Endothelial cell of umbilical vein (primary cell): ENCODE results near the gene MKNK1. TPM values are rescaled to one million over a fixed set of nuclear protein-coding genes. Genes with fewer than 3 reads are reported as not detected.

Experiments
- BruUV-seq: library from RNA; stranded (reverse); fragments of 400-500 nt; replicated peaks from 2 replicates; lab custom pipeline; 2021; lab: Mats Ljungman, UMichigan
- CTCF ChIA-PET: fragments of 300-600, 350-600 bp; sonication (Branson Sonifier 250); formaldehyde crosslinking; loops from one replicate; lab custom pipeline; 2021; ENCODE audit warnings: antibody characterized with exemption, inconsistent platforms; lab: Charles Lee
- POLR2A ChIA-PET: fragments of 300-600, 350-600 bp; sonication (Branson Sonifier 250); formaldehyde crosslinking; loops from one replicate; lab custom pipeline; 2021; ENCODE audit warnings: antibody characterized with exemption, inconsistent platforms; lab: Charles Lee
- DNase-seq: peaks from one replicate; pipeline ENCODE4 v3.0.0-alpha.2; 2011; ENCODE audit warnings: low read depth, low spot score
- FAIRE-seq: peaks from 2 replicates; lab custom pipeline; 2011; peaks lifted over from hg19 to GRCh38; lab: Jason Lieb, UNC
- H2AFZ ChIP-seq: 2 replicates; pipeline ENCODE4 v1.6.0; 2012; ENCODE audit warnings: low read depth, low read length, control low read depth, inconsistent platforms
- H3K27ac ChIP-seq: 2 replicates; pipeline ENCODE4 v1.5.1; 2011; ENCODE audit warnings: low read depth, mild to moderate bottlenecking, control low read depth, low read length, moderate library complexity; ENCODE audit not compliant: insufficient read depth
- H3K27me3 ChIP-seq, 2 experiments: 2 replicates each; pipeline versions ENCODE4 v1.6.0 to v1.6.1; 2011; ENCODE audit warnings: low read length in 2 of 2, mixed read lengths in 1 of 2; ENCODE audit not compliant: control insufficient read depth in 2 of 2, insufficient read depth in 2 of 2
- H3K36me3 ChIP-seq, 2 experiments: 2 replicates in 1 of 2; 3 replicates in 1 of 2; pipeline ENCODE4 v1.5.1; 2011; ENCODE audit warnings: low read length in 2 of 2, mild to moderate bottlenecking in 1 of 2, moderate library complexity in 1 of 2; ENCODE audit not compliant: control insufficient read depth in 2 of 2, insufficient read depth in 2 of 2; ENCODE audit errors: extremely low read depth in 1 of 2
- H3K4me1 ChIP-seq: 3 replicates; pipeline ENCODE4 v1.5.1; 2011; ENCODE audit warnings: mild to moderate bottlenecking, low read length; ENCODE audit not compliant: control insufficient read depth, insufficient read depth; ENCODE audit errors: extremely low read depth
- H3K4me2 ChIP-seq: 2 replicates; pipeline ENCODE4 v1.6.1; 2011; ENCODE audit warnings: low read length, control low read depth, mixed read lengths; ENCODE audit not compliant: insufficient read depth
- H3K4me3 ChIP-seq, 3 experiments: fragments of 200-600 bp in 1 of 3; sonication (generic), shearing (Covaris generic) in 1 of 3; replicated peaks in 1 of 3; 2 replicates each; pipeline ENCODE4 v1.5.1; 2011 to 2016; ENCODE audit warnings: control low read depth in 3 of 3, low read length in 3 of 3, mild to moderate bottlenecking in 2 of 3, inconsistent platforms in 1 of 3, low read depth in 1 of 3, moderate library complexity in 1 of 3; ENCODE audit not compliant: insufficient read depth in 1 of 3
- H3K79me2 ChIP-seq: 2 replicates; pipeline ENCODE4 v1.6.0; 2012; ENCODE audit warnings: low read length, inconsistent platforms; ENCODE audit not compliant: control insufficient read depth, insufficient read depth
- H3K9ac ChIP-seq: replicated peaks from 2 replicates; pipeline ENCODE3; 2011; ENCODE audit warnings: low read length, control low read depth; ENCODE audit not compliant: insufficient read depth; ENCODE audit errors: extremely low read depth
- H3K9me1 ChIP-seq: replicated peaks from 3 replicates; pipeline ENCODE4 v1.6.0; 2011; ENCODE audit warnings: mild to moderate bottlenecking, low read length; ENCODE audit not compliant: control insufficient read depth, insufficient read depth; ENCODE audit errors: extremely low read depth
- H3K9me3 ChIP-seq: replicated peaks from 2 replicates; pipeline ENCODE4 v1.5.1; 2012; ENCODE audit warnings: low read length, inconsistent platforms; ENCODE audit not compliant: control insufficient read depth, insufficient read depth
- H4K20me1 ChIP-seq: replicated peaks from 2 replicates; pipeline ENCODE3; 2011; ENCODE audit warnings: mild to moderate bottlenecking, low read length; ENCODE audit not compliant: control insufficient read depth, insufficient read depth; ENCODE audit errors: extremely low read depth
- EZH2 ChIP-seq: IDR thresholded peaks from 2 replicates; pipeline ENCODE4 v1.6.1; 2012; ENCODE audit warnings: borderline replicate concordance, low read depth, mild to moderate bottlenecking, moderate library complexity, low read length, inconsistent platforms; ENCODE audit not compliant: severe bottlenecking
- FOS ChIP-seq: IDR thresholded peaks from 2 replicates; pipeline ENCODE4 v1.6.1; 2011; ENCODE audit warnings: mild to moderate bottlenecking, low read length, moderate library complexity, borderline replicate concordance; ENCODE audit not compliant: insufficient read depth
- GATA2 ChIP-seq: IDR thresholded peaks from 2 replicates; pipeline ENCODE4 v1.7.0; 2011; ENCODE audit warnings: low read depth, mild to moderate bottlenecking, moderate library complexity, mixed read lengths, low read length; ENCODE audit not compliant: insufficient read length, insufficient read depth
- JUN ChIP-seq: IDR thresholded peaks from 2 replicates; pipeline ENCODE4 v1.6.1; 2011; ENCODE audit warnings: borderline replicate concordance, low read depth; ENCODE audit not compliant: insufficient read length, insufficient read depth
- MYC ChIP-seq: IDR thresholded peaks from one replicate; pipeline ENCODE4 v1.6.1; 2011; ENCODE audit warnings: mild to moderate bottlenecking, low read depth, low read length
- POLR2A ChIP-seq: IDR thresholded peaks from 2 replicates; pipeline ENCODE4 v1.6.1; 2012; ENCODE audit warnings: low read depth, mild to moderate bottlenecking, control low read depth, low read length
- POLR2AphosphoS5 ChIP-seq: IDR thresholded peaks from 2 replicates; pipeline ENCODE4 v1.6.1; 2012; ENCODE audit warnings: low read depth, mild to moderate bottlenecking, control low read depth, low read length, moderate library complexity; ENCODE audit not compliant: insufficient read depth
- dilution Hi-C: fragments of 300-500 bp; cut with MboI; formaldehyde crosslinking; loops from one replicate; pipeline ENCODE4 v1.15.0; 2019; ENCODE audit warnings: low sequenced_read_pairs; ENCODE audit not compliant: extremely low pct_ligation_motif_present
- intact Hi-C: fragments of 100-400 bp; cut with micrococcal nuclease; formaldehyde crosslinking; loops from one replicate; pipeline ENCODE4 v1.10.0; 2022
- polyA plus RNA-seq, 4 experiments: library from polyadenylated mRNA; depleted of rRNA in 3 of 4; stranded (reverse) in 3 of 4; unstranded in 1 of 4; fragments of >200 nt; gene quantifications; 2 replicates each; pipeline versions ENCODE4 v1.2.1 to v1.2.3, GENCODE V29; 2011 to 2012; ENCODE audit warnings: missing spikeins in 1 of 4
- total RNA-seq: library from RNA; stranded (reverse); gene quantifications from 2 replicates; pipeline ENCODE4 v1.2.3, GENCODE V29; 2021
- TF ChIP-seq, protein P1 (sequence below), 2 donors: IDR thresholded peaks; 1 replicate in 1 of 2; 2 replicates in 1 of 2; pipeline ENCODE4 v1.5.1; 2011; ENCODE audit warnings: low read length in 2 of 2, mild to moderate bottlenecking in 2 of 2, moderate library complexity in 2 of 2, control low read depth in 1 of 2, inconsistent platforms in 1 of 2, low read depth in 1 of 2; ENCODE audit not compliant: insufficient read depth in 1 of 2; ENCODE audit errors: extremely low read depth in 1 of 2
- TF ChIP-seq, protein P2 (sequence below): IDR thresholded peaks from 2 replicates; pipeline ENCODE4 v1.6.1; 2011; ENCODE audit not compliant: insufficient read depth, insufficient read length

MKNK1 gene
- total and polyA plus RNA-seq, 2 donors (not counting 3 experiments of a cell fraction or from before 2014, with no cell fraction given), result 32.9 to 42.6 TPM

DNA sequence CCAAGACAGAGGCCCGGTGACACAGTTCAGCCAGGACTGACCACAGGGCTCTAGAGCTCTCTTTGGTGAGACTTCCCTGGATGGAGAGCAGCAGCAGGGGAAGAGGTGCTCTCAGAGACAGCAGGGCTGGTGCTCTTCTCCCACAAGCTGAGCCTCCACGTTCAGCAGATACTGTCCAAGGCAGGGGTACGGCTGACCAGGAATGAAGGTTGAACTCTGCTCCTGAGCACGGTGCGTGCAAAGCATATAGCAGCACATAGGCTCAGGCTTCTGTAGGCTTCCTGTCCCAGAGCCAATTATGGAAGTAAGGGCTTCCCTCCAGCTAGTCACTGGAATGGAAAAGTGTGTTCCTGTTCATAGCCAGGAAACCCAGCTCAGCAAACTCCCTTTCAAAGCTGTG is 90.5 kb downstream of the MKNK1 start:
- no peaks in the 10 kb centered on the region for H3K4me1 ChIP-seq
- H2AFZ ChIP-seq, result no peak overlapping the region
- no peaks in the 10 kb centered on the region for H3K36me3 ChIP-seq
- peaks cover 19 to 36% of the 10 kb centered on the region in 2 experiments for H3K27me3 ChIP-seq
- H3K9ac ChIP-seq, result no peak overlapping the region
- no peaks in the 10 kb centered on the region for H3K9me3 ChIP-seq
- FAIRE-seq, result no peak
- H3K4me3 ChIP-seq, result no peak overlapping the region
- H3K27ac ChIP-seq, result no peak overlapping the region
- no peak for TF ChIP-seq FOS
- intact Hi-C loops (no loop called here), dilution Hi-C loops (no loop called here)
- H3K4me2 ChIP-seq, result no peak overlapping the region
- H3K79me2 ChIP-seq, result no peaks in the 10 kb centered on the region
- no TSS peak for BruUV-seq
- POLR2A ChIA-PET, result no interaction called here
- CTCF ChIA-PET, result interaction anchor here (0.8 to 1.6 kb wide), 2 partner anchors 13 to 67 kb away, joined by 3 to 4 read pairs; no protein-coding TSS in a partner anchor
- H3K9me1 ChIP-seq, result no peaks in the 10 kb centered on the region
- H4K20me1 ChIP-seq, result no peaks in the 10 kb centered on the region
- DNase-seq, result no peak

DNA sequence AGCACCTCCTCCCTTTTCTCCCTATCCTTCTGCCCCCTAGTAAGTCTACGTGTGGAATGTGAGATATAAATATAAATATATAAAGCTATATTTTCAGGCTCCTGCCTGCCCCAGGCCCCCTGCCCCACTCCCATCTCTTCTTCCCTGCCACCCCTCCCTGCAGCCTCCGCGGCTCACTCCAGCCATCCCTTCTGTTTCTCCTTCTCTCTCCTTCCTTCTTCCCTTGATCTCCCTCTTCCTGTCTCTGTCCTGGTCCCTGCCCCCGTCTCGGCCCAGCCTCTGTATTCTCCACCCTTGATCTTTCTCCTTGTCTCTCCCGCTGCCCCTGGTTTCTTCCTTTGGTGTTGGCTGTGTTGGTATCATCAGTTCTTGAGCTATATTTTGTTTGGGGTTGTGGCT is 91.3 kb downstream of the MKNK1 start:
- Histone ChIP-seq H3K27ac (no peak overlapping the region), H3K36me3 (no peaks in the 10 kb centered on the region), H3K9me3 (no peaks in the 10 kb centered on the region), H3K9ac (no peak overlapping the region), H3K27me3 (peaks cover 15 to 33% of the 10 kb centered on the region in 2 experiments), H4K20me1 (no peaks in the 10 kb centered on the region), H3K9me1 (no peaks in the 10 kb centered on the region), H3K79me2 (no peaks in the 10 kb centered on the region), H3K4me2 (no peak overlapping the region), H3K4me1 (no peaks in the 10 kb centered on the region), H2AFZ (no peak overlapping the region), H3K4me3 (no peak overlapping the region)
- FAIRE-seq (no peak), DNase-seq (no peak)
- TF ChIP-seq GATA2 (no peak), EZH2 (no peak), MYC (no peak), POLR2A (no peak), JUN (no peak), FOS (no peak), POLR2AphosphoS5 (no peak)
- TF ChIP-seq, protein P1, sequence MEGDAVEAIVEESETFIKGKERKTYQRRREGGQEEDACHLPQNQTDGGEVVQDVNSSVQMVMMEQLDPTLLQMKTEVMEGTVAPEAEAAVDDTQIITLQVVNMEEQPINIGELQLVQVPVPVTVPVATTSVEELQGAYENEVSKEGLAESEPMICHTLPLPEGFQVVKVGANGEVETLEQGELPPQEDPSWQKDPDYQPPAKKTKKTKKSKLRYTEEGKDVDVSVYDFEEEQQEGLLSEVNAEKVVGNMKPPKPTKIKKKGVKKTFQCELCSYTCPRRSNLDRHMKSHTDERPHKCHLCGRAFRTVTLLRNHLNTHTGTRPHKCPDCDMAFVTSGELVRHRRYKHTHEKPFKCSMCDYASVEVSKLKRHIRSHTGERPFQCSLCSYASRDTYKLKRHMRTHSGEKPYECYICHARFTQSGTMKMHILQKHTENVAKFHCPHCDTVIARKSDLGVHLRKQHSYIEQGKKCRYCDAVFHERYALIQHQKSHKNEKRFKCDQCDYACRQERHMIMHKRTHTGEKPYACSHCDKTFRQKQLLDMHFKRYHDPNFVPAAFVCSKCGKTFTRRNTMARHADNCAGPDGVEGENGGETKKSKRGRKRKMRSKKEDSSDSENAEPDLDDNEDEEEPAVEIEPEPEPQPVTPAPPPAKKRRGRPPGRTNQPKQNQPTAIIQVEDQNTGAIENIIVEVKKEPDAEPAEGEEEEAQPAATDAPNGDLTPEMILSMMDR (IDR thresholded peaks at IDR 0.05; ENCODE audit: extremely low read depth in 1 of 2, insufficient read depth in 1 of 2, low read depth in 1 of 2, low read length in 2 of 2), result no peak
- TF ChIP-seq, protein P2, sequence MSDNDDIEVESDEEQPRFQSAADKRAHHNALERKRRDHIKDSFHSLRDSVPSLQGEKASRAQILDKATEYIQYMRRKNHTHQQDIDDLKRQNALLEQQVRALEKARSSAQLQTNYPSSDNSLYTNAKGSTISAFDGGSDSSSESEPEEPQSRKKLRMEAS, result no peak
- ChIA-PET CTCF (interaction anchor here (0.8 to 1.6 kb wide), 2 partner anchors 14 to 66 kb away, joined by 3 to 4 read pairs; no protein-coding TSS in a partner anchor), POLR2A (no interaction called here)
- dilution Hi-C loops, result no loop called here
- no TSS peak for BruUV-seq
- intact Hi-C loops, result no loop called here
